IPS DF 4.7 (cell line): ENCODE measurements around the gene TNFRSF18.
"Not testable (repeated sequence)": the region's sequence is repeated elsewhere in the genome, so short reads cannot be mapped to it uniquely, and the experiment has no call there.

Experiments used
- DNase-seq: peaks from one replicate; pipeline ENCODE4 v3.0.0-alpha.2; 2013; ENCODE audit warnings: low spot score; ENCODE audit errors: extremely low read depth

Gene TNFRSF18

GRCh38 chr1:1179346-1179982 lies 26.9 kb downstream of the TNFRSF18 start:
- DNase-seq, result no peak

DNA sequence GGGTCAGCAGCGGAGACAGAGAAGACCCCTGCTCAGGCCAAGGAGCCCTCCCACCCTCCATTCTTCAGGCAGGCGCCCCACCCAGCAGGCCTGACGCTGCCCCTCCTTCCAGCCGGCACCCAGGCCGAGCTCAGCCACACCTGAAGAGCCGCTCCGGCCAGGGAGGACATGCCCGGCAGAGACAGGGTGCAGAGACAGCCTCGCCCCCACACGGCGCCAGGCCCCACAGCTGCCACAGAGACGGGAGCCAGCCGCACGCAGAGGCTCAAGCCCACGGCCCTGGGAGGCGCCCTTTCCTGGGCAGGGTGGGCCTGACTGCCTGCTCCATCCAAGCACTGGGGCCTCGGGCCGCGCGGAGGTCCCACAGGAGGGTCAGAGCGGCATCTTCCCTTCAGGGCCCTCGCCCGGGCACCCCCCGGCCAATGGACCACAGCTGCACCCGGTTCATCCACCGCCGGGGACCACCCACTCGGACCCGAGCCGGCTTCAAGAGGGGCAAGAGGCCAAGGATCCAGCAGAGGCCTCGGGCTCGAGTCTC lies 27.5 kb downstream of the TNFRSF18 start:
- no peak for DNase-seq

GRCh38 chr1:1177452-1178206 lies 28.8 kb downstream of the TNFRSF18 start:
- DNase-seq, result no peak

DNA sequence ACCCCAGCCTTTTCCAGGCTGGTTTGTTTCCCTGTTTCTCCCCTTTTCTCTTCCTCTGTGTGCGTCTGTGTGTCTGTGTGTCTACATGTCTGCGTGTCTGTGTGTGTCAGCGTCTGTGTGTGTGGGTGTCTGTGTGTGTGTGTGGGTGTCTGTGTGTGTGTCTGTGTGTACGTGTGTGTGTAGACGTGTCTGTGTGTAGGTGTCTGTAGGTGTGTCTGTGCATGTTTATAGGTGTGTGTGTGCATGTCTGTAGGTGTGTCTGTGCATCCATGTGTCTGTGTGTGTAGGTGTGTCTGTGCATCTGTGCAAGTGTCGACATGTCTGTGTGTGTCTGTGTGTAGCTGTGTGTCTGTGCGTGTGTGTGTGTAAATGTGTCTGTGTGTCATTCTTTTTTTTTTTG lies 29.5 kb downstream of the TNFRSF18 start:
- DNase-seq, result no peak

DNA sequence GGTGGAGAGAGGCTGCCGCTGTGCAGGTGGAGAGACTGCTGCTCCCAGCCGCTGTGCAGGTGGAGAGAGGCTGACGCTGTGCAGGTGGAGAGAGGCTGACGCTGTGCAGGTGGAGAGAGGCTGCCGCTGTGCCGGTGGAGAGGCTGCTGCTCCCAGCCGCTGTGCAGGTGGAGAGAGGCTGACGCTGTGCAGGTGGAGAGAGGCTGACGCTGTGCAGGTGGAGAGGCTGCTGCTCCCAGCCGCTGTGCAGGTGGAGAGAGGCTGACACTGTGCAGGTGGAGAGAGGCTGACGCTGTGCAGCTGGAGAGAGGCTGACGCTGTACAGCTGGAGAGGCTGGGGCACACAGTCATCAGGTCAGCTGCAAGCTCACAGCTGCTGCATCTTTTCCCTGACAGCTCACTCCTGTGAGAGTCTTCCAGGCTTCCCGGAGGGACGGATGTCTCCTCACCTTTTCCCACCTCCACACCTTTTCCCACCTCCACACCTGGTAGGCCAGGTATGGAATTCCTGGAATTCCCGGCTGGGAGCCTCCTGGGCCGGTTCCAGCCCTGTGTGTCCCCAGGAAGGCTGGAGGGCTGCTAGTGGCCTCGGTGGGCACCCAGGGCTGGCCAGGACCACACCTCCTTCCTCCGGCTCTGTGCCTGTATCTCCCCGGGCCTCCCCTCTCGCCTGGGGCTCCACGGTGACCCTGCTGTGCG lies 30.2 kb downstream of the TNFRSF18 start:
- DNase-seq, result not testable (repeated sequence)

GRCh38 chr1:1175221-1176062 lies 30.9 kb downstream of the TNFRSF18 start:
- no peak for DNase-seq

GRCh38 chr1:1173793-1174415 lies 32.5 kb downstream of the TNFRSF18 start, which contains the start of gene TTLL10:
Gene TTLL10, plus strand, starts transcription at chr1:1173880. Its CDS starts 5,336 bp downstream, at chr1:1179216.
- no peak for DNase-seq

DNA sequence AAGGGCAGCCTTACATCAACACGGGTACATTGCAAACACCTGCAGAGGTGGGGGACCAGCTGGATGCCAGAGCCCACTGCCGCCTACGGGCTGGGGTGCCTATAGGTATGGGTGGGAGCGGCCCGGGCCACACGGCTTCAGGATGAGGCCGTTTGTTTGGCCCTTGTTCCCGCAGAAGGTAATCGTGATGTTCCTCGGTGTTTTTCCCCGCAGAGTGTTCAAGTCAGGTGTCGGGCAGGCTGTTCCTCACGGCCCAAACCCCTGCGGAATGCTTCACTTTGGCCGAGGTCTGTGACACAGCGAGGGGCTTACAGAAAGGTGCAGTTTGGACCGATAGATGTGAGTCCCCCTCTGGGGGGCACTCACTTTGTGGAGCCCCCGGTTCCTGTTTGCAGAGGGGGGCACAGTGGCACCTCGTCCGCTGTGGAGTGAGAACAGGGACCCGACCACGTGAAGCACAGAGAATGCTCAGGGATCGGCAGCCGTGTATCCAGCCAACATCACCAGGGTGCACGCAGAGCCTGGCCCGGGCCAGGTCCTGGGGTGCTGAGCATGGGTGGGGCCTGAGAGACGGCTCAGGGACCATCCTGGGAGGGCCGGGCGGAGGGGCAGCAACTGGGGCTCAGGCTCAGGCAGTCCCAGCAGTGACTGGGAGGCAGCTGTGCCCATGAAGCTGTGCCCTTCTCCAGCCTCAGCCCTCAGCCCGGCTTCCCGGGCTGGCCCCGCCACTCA lies 33.2 kb downstream of the TNFRSF18 start:
- DNase-seq, result no peak

DNA sequence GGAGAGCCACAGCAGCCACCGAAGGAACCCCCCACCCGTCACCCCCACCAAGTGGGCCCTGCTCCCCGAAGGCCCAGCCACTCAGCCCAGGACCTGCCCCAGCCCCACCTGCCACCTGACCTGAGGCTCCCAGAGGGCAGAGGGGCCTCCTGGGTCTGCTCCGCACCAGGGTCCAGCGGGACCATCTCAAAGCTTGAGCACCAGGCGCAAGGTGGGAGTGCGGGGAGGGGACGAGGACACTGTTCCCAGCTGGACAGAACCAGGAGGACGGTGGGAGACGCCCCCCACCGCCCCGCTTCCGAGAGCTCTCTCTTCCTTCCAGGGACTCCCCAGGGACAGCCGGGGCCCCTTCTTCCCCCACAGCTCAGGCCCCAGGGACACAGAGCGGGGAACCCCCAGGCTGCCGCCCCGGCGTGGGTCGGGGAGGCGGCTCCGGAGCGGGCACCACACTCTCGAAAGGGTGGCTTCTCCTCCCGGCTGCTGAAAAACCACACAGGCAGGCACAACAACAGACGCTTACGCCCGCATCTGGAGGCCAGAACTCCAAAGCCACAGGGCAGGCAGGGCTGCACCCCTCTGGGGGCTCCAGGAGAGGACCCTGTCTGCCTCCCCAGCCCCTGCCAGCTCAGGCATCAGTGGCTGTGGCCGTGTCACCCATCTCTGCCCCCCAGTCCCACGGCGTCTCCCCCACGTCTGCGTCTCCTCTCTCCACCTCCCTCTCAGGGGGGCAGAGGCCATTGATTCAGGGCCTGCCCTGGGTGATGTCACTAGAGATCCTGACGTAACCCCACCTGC lies 34.6 kb downstream of the TNFRSF18 start:
- no peak for DNase-seq

DNA sequence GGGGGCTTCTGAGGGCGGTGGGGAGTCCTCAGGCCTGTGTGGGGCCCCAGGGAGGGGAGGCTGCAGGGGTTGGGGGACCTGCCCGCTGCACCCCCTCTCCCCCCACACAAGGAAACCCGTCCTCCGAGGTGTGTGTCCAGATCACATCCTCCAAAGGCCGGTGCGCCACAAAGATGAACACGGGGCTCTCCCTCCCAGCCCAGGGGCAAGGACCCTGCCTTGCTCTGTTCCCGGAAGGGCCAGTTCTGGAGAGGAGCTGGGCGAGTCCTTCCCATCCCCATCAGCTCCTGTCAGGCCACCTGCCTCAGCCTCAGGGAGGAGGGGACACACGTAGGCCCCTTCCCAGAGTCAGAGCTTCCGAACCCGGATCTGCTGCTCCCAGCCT lies 35.2 kb downstream of the TNFRSF18 start:
- DNase-seq, result no peak

DNA sequence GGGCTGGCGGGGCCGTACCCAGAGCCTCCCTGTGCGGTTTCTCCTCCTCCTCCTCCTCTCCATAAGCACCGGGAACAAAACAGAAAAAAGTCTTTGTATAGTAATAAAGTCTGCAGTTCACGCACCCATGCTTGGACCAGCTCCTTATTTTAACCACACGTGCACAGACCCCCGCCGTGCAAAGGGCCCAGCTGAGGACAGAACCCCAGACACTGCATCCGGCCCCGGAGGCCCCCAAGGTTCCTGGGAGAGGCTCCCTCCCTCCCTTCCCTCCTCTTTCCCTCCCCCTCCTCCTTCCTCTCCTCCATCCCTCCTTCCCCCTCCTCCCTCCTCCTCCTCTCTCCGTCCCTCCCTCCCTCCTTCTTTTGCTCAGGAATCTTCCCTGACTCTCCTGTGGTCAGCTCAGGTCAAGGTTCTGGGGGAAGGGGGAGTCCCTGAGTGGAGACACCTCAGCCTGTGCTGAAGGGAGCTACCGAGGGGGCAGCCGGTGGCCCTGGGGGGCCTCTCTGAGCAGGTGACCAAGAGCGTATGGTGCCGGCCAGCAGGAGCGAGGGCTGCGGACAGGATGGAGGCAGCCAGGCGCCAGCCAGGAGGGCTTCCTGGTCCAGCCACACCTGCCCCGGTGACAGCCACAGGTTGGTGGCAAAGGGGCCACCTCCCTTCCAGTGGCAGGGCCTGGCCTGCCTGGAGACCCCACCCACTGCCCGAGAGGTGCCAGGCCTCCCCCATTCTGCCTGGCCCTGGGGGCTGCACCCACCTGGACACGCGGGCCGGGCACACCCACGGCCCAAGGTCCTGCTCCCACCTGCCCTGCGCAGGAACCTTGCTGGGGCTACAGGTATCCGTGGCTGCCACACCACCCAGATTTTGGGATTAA lies 35.9 kb downstream of the TNFRSF18 start:
- DNase-seq, result no peak

DNA sequence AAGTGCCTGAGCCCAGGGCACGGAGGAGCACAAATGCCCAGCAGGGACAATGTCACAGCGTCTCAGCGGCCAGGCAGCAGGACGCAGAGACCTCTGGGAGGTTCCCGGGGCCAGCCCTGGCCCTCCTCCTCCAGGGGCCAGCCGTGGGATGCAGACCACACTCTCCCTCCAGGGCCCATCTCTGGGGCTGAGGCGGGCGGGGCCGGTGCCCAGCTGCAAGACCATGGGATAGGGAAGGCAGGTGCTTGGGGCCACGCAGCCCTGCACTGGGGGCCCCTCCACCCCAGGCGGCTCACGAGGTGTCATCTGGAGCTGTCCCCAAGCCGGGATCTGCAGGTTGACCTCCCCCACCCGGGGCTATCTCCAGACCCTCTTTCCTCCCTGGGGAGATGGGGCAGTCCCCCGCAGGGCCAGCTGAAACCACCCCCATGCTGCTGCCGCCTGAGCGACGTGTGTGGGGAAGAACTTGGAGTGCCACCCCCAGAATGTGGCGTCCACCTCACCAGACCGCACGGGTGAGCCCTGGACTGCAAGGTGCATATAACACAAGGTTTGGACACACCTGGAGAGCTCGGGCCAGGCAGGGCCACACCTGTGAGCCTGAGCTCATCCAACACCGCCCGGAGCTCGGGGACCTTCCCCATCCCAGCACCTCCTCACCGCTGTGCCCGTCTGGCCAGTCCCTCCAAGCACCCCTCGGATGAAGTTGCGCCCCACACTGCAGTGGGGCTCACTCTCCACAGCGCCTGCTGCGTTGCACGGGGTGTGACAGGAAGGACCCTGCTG lies 36.8 kb downstream of the TNFRSF18 start:
- DNase-seq, result no peak

- DNase-seq, result no peak
These were observed 37.7 kb downstream of the TNFRSF18 start for GRCh38 chr1:1168451-1169411.

- no peak for DNase-seq
These were observed 38.4 kb downstream of the TNFRSF18 start for GRCh38 chr1:1167841-1168450.

GRCh38 chr1:1167398-1167821 lies 39.0 kb downstream of the TNFRSF18 start:
- DNase-seq, result no peak
